Esophagus mucosa (tissue), 1 donor: Measurements from ENCODE around the gene SERAC1. TPM values are rescaled to one million over a fixed set of nuclear protein-coding genes. Genes with fewer than 3 reads are reported as not detected.
"Not testable (repeated sequence)": the region's sequence is repeated elsewhere in the genome, so short reads cannot be mapped to it uniquely, and the experiment has no call there.

ENCODE experiments used
- ATAC-seq: fragments of 200-7000 bp; cut with Tn5 transposase; one replicate; pipeline ENCODE4 v1.9.1; 2020
- total RNA-seq: library from RNA; stranded (reverse); gene quantifications from one replicate; pipeline ENCODE4 v1.2.4, GENCODE V29; 2023
- donor health status: DM: yes; HTN: yes; CAD: no.

The SERAC1 gene
- total RNA-seq, result 7.4 TPM

DNA sequence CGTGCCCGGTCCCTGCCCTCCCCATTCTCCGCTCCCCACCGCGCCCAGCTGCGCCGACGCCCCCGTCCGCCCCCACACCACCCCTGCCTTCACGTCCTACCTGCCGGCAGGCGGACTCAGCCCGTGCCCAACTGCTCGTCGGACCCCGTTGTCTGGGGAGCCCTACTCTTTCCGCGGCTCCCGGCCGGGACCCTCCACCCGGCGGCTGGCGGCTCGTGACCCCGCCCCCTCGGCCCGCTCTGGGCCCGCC, at the start of gene SERAC1:
TSS of gene SERAC1 (minus strand) at position 223 of the 250 bp plus-strand sequence. CDS start 9,899 bp downstream, outside the sequence.
- peak; percentile 72 for ATAC-seq

DNA sequence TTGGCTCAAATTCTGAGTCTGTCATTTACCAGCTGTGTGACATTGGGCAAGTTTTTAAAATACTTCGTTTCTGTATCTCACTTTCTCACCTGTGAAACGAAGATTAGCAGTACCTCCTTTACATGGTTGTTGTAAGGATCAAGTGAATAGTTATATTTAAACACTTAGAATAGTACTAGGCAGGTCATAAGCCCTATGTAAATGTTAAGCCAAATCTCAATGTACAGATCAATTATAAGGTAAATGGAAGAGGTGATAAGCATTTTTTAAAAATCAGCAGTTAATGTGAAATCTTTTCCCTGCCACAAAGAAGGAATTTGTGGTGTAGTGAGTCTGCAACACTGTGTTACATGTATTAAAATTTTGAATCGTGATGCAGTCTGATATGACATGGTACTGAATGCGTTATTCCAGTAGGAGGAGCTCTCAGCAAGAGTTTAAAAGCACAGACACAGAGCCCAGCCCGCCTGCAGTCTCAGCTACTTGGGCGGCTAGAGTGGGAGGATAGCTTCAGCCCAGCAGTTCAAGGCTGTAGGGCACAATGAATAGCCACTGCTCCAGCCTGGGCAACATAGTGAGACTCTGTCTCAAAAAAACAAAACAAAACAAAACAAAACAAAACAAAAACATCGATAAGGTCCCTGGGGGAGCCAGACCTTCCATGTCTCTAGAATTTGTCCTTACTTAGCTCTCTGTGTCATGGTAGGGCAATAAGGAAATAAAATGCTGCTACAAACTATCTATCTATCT, 46.0 kb upstream of the SERAC1 start:
- ATAC-seq, result peak; percentile 91

DNA sequence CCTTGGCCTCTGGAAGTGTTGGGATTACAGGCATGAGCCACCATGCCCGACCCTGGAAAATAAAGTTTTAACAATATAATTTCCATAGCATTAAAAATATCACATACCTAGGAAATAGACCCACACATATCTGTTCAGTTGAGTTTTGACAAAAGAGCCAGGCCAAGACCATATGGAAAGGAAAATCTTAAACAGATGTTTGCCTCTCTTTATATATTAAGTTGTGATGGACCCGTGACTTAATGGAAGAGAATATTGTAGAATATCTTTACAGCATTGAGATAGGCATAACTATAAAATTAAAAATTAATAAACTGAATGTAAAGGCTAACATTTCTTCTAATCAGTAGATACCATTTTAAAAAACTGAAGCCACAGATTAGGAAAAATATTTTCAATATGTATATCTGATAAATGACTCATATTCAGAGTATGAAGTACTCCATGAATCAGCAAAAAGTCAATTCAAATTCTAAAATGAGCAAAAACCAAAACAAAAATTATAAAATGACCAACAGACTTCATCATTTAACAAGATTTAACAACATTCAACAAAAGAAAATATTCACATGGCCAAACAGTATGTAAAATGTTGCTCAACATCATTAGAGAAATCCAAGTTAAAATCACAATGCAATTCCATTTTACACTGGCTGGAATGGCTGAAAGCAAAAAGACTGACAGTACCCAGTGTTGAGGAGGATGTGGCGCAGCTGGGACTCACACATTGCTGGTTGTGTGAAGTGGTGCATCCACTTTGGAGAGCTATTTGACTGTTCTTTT, 43.4 kb upstream of the SERAC1 start:
- ATAC-seq, result no peak

DNA sequence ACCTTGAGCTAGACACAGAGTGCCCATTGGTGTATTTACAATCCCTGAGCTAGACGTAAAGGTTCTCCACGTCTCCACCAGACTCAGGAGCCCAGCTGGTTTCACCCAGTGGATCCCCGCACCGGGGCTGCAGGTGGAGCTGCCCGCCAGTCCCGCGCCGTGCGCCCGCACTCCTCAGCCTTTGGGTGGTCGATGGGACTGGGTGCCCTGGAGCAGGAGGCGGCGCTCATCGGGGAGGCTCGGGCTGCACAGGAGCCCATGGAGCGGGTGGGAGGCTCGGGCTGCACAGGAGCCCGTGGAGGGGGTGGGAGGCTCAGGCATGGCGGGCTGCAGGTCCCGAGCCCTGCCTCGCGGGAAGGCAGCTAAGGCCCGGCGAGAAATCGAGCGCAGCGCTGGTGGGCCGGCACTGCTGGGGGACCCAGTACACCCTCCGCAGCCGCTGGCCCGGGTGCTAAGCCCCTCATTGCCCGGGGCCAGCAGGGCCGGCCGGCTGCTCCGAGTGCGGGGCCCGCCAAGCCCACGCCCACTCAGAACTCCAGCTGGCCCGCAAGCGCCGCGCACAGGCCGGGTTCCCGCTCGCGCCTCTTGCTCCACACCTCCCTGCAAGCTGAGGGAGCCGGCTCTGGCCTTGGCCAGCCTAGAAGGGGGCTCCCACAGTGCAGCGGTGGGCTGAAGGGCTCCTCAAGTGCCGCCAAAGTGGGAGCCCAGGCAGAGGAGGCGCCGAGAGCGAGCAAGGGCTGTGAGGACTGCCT, 41.7 kb upstream of the SERAC1 start:
- ATAC-seq, result not testable (repeated sequence)

DNA sequence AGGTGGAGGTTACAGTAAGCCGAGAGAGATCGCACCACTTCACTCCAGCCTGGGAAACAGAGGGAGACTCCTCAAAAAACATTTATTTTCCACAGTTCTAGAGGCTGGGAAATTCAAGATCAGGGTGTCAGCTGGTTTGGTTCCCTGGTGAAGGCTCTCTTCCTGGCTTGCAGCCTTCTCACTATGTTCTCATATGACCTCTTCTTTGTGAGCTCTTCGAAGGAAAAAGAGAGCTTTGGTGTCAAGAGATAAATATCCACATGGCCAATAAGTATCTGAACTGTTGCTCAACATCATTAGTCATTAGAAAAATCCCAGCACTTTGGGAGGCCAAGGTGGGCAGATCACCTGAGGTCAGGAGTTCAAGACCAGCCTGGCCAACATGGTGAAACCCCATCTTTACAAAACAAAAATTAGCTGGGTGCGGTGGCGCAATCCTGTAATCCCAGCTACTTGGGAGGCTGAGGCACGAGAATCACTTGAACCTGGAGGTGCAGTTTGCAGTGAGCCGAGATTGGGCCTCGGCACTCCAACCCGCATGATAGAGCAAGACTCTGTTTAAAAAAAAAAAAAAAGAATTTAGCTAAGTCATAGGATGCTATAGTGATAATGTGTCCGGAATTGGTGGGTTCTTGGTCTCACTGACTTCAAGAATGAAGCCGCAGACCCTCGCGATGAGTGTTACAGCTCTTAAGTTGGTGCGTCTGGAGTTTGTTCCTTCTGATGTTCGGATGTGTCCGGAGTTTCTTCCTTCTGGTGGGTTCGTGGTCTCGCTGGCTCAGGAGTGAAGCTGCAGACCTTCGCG, 40.4 kb upstream of the SERAC1 start:
- not testable (repeated sequence) for ATAC-seq

DNA sequence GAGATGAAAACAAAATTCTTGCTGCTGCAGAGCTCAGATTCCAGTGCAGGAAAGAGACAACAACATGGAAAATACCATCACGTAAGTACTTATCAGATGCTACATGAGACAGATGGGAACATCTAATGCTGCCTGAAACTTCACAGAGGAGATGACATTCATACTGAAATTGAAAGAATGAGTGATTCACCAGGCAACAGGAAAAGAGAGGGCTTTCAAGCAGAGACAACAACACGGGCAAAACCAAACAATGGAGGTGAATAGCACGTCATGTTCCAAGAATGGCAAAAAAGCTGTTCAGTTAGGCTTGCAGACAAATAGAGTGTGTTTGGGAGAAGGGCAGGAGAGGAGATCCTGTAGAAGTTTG, 39.3 kb upstream of the SERAC1 start:
- ATAC-seq, result peak; percentile 62

DNA sequence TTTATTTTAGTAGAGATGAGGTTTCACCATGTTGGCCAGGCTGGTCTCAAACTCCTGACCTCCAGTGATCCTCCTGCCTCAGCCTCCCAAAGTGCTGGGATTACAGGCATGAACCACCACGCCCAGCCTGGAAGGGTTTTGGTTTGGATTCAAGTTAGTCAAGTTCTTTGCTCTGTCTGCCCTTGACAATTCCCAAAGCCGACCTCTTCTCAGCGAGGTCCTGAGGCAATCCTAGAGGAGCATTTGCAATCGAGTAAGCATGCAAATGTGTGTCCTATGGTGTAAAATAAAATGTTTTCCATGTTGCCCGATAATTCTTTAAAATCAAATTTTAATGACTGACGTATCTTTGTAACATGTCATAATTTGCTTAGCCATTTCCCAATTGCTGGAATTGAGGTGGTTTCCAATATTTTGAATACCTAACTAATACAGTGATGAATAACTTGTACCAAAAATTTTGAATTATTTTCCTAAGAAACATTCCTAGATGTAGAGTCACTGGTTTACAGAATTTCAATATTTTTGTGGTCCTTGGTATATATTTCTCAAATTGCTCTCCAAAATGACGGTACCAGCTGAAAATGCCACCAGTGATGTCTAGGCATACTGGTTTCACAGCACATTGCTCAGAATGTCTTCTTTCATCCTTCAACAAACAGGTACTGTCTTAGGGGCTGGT, 38.8 kb upstream of the SERAC1 start:
- no peak for ATAC-seq

DNA sequence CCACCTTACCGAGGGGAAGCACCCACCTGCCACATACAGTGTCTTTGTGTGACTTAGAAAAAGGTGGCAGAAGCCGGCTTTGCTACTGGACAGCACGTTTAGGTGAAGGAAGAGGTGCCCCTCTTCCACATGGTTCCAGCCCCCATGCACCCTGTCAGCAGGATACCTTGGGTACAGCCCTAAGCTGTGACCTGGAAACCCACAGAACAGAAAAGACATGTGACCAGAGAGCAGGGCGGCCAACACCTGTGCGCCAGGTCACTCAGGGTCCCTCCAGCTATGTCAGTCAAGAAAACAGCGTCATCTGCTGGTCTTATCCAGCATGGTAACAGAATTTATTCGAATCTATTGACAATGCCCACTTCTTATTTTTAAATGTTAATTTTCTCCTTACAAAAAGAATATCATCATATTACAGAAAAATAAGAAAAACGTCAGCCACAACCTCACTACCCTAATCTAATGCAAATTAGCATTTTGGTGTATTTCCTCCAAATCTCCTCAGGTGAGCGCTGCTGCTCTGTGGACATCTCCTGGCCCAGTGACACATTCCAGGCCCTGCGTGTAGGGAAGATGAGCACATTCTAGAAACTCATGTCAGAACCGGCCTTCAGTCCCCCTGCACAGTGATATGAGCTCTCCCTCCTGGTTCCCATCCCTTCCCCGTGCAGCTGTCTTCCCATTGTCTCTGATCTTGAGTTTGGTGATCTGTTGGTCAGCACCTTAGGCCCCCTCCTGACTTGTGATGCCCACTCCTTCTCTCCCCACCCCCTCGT, 37.3 kb upstream of the SERAC1 start:
- no peak for ATAC-seq

DNA sequence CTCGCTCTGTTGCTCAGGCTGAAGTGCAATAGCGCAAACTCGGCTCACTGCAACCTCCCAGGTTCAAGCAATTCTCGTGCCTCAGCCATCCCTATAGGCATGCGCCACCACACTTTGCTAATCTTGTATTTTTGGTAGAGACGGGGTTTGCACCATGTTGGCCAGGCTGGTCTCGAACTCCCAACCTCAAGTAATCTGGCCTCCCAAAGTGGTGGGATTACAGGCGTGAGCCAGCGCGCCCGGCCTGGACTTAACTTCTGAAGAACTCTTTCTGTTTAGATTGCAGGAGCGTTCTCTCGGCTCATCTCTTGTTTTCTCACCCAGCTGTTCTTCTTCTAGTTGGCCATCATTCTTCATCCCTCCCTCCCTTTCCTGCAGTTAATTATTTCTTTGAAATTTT, 30.4 kb upstream of the SERAC1 start:
- no peak for ATAC-seq

DNA sequence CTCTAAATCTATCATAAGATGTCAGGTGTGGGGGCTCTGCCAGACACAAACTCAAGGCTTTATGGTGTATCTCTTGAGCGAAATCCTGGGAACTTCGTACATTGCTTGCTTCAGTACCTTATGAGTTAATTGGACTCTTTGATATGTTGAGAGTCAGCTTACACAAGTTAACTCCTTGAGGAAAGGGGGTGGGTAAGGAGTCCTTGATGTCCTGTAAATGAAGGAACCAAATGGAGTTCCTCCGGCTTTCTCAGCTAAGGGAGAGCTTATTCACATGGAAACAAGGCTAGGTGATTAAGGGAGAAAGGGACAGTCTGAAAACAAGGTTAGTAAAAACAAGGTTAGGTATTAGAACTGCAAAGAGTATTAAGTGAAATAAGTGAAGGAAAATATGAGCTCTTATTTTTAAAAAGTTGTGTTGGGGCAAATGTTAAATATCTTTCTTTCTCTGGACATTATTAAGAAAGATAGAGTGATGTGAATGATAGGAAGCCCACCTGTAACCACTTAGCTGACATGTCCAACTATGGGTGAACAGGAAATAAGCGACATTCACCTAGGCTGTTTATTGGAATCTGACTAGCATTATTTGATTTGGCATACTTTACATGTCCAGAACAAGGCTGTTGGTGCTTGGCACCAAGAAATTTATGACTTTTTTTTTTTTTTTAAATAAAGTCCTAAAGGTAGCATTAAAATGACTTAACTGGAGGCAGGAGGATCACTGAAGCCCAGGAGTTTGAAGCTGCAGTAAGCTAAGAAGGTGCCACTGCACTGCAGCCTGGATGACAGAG, 26.6 kb upstream of the SERAC1 start:
- ATAC-seq, result no peak

DNA sequence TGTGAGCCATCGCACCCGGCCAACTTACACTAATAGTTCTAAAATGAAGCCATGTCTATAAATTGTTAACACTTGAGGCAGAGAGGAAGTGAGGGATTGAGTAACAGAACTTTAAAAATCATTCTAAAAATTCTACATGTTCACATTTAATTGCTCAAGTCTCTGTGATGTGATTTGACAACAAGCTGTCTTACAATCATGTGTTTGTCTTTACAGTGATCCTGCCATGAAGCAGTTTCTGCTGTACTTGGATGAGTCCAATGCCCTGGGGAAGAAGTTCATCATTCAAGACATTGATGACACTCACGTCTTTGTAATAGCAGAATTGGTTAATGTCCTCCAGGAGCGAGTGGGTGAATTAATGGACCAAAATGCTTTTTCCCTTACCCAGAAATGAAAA, 23.7 kb upstream of the SERAC1 start:
- no peak for ATAC-seq

DNA sequence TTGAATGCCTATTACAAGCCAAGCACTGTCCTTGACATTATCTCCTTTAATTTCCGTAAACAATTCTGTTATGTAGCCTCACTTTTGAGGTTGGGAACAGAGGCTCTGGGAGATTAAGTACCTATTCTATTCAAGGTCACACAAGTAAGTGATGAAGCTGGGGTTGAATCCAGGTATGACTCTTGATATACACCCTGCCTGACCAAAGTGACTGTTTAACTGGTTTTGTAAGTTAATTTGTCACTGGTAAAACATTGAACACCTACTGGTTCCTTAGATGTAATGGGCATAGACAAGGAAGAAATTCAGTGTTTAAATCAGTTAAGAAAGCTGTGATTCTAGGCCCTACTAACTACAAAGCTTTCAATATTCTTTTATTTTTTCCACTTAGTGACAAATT, 23.0 kb upstream of the SERAC1 start:
- peak; percentile 88 for ATAC-seq

DNA sequence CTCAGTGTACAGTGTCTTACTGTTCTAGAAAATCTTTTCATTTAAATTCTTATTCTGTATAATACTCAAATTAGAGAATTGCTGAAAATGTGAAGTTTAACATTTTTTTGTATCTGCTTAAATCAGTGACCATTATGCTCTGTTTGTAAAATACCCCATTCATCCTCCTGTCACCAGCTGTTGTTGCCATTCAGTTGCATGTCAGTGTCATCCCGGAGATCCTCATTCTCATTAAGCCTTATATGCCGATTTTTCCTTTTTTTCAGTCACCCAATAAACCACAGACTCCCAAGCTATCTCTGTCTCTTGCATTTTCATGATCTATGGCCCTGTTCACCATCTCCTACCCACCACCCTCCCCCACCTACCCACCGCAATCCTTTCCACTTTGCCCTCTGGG, 20.5 kb upstream of the SERAC1 start:
- no peak for ATAC-seq

DNA sequence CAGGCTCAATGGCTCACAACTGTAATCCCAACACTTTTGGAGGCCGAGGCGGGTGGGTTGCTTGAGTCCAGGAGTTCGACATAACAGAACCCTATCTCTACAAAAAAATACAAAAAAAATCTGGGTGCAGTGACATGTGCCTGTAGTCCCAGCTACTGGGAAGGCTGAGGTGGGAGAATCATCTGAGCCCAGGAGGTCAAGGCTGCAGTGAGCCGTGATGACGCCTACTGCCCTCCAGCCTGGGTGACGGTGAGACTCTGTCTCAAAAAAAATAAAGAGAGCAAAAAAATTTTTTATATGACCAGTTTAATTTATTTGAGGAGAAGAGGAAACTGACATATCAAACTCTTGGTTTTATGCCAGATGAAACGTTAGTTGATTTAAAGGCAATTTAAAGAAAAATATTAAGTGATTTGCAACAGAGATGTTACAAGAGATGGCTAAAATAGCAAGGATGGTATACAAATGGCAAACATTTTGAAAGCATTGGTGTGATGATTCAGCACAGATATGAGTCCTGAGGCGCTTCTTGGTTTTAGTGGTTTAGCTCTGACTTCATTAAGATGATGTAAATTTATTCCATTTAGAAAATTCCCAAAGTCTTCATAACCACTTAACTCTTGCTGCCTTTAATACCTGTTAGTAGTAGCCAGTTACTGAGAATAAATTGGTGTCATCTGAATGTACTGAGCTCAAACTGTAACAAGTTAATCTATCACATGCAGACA, 17.8 kb upstream of the SERAC1 start:
- no peak for ATAC-seq

DNA sequence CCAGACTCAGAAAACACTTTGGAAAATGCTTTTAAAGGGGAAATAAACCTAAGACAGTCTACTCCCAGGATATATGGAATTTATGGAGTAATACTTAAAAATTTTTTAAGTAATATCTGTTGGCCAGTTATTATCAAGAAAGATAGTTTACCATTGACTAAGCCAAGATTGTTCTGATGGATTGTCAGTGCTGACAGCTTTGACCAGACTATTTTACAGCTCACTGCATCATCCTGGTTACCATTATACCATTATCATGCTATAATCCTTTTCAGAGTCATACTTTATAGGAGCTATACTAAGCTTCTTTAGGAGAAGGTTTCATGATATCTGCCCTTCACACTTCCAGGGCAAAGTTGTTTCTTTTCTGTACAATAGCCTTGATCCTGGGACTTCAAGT, 16.5 kb upstream of the SERAC1 start:
- ATAC-seq, result no peak

DNA sequence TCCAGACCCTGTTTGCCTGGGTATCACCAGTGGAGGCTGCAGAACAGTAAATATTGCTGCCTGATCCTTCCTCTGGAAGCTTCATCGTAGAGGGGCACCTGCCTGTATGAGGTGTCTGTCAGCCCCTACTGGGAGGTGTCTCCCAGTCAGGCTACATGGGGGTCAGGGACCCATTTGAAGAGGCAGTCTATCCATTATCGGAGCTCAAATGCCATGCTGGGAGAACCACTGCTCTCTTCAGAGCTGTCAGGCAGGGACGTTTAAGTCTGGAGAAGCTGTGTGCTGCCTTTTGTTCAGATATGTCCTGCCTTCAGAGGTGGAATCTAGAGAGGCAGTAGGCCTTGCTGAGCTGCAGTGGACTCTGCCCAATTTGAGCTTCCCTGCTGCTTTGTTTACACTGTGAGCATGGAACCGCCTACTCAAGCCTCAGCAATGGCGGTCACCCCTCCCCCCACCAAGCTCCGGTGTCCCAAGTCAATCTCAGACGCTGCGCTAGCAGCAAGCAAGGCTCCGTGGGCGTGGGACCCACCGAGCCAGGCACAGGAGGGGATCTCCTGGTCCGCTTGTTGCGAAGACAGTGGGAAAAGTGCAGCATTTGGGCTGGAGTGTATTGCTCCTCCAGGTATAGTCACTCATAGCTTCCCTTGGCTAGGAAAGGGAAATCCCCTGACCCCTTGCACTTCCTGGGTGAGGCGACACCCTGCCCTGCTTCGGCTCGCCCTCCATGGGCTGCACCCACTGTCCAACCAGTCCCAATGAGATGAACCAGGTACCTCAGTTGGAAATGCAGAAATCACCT, 15.3 kb upstream of the SERAC1 start:
- ATAC-seq, result not testable (repeated sequence)

DNA sequence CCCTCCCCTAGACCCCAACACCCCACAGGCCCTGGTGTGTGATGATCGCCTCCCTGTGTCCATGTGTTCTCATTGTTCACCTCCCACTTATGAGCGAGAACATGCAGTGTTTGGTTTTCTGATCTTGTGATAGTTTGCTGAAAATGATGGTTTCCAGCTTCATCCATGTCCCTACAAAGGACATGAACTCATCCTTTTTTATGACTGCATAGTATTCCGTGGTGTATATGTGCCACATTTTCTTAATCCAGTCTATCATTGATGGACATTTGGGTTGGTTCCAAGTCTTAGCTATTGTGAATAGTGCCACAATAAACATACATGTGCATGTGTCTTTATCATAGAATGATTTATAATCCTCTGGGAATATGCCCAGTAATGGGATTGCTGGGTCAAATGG, 9.7 kb upstream of the SERAC1 start:
- ATAC-seq, result not testable (repeated sequence)

DNA sequence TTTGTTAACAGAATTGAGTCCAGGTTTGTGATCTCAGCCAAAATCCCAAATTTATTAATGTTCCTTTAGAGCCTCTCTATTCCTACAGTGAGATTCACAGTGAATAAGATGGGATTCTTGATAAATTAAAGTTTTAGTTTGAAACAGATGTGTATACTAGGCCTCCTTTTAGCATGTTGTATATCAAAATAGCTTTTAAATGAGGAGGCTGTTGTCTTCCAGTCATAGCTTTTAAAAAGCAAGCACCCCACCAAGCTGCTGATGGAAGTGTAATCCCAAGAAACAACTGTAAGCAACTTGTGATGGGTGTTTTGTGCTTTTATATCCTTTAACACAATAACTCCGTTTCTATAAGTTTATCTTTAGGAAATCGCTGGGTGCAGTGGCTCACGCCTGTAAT, 7.0 kb upstream of the SERAC1 start:
- ATAC-seq, result no peak

DNA sequence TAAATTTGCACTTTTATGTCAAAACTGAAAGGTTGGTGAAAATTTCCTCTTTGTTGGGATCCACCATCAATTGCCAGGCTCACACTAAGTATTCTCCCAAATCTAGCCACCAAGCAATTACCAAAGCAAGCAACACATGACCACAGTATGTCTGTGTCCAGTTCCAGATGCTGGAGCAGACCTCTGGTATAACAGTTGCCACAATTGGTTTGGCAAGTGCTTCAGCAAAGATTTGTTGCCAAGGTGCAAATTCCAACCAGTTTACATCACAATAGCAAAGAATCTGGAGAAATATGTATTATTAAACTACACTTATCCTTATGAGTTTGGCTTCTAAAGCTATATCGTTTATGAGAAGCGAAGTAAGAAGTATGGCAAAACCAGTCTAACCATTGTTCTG, 6.5 kb upstream of the SERAC1 start:
- ATAC-seq, result no peak
